Measurements from ENCODE around the gene KLHDC7B. TPM values are rescaled to one million over a fixed set of nuclear protein-coding genes. Genes with fewer than 3 reads are reported as not detected.

Gene KLHDC7B
- total and polyA plus RNA-seq, 10 of the 15 experiments (the other 5 are each of a cell fraction or from before 2014, with no cell fraction given), result 0.05 to 2.2 (median 0.93) TPM; not detected in 2

DNA sequence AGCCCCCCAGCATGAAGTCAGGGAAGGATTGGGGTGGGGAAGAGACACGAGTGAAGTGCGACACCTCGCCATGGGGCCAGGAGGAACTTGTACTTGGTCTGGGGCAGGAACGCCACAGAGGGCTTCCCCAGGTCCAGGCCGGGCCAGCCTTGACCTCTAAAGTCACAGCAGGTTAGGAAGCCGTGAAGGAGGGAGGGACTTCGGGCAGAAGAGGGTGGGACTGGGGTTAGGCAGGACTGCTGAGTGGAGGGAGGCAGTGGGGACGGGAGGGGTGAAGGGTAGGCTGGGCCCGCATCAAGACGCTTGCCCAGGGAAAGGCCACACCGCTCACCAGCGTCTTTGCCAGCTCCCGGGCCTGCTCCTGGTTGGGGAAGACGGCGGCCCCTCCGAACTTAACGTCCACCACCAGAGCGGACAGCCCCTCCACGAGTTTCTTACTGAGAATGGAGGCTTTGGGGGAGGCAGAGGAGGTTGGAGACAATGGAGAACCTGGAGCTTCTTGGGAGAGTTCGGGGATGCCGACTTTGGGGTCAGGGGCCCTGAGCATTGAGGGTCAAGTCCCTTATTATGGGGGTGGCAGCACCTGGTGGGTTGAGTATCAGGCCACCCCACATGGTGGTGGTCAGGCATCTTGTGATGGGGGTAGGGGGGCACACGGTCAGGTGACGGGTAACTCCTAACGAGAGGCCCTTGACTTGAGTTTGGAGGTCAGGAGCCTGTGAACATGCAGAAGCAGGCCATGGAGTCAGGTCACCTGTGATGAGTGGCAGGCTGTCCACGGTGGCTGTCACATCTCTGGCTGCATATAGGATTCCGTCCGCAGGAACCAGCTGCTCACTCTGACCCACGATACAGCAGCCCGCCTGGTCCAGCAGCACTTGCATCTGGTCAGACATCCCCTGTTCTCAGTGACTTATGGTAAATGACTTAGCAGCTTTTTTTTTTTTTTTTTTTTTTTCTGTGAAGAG is 18.6 kb upstream of the KLHDC7B start:
- FAIRE-seq (no peak), ATAC-seq (peak; percentile 43), DNase-seq (ENCODE audit: low read depth, low spot score) (no peak)
- intact Hi-C loops (cut with micrococcal nuclease; ENCODE audit: unreplicated experiment) (loop anchor here (1.0 to 5.0 kb wide), 3 partner anchors 35 to 93 kb away; partner anchors contain the start of genes CHKB and SYCE3), in situ Hi-C loops (cut with MboI) (loop anchor here (5.0 kb wide), 1 partner anchor 95 kb away; no protein-coding TSS in a partner anchor)
- no peaks in the 10 kb centered on the region for H4K20me1 ChIP-seq (ENCODE audit: control insufficient read depth, insufficient read depth)
- ChIA-PET SMC1A (ENCODE audit: uncharacterized antibody, unreplicated experiment) (interaction anchor here (1.0 to 5.8 kb wide), 5 partner anchors 13 to 94 kb away, joined by 4 to 58 read pairs (median 10); no protein-coding TSS in a partner anchor), CTCF (interaction anchor here (0.7 to 3.5 kb wide), 6 partner anchors 12 to 534 kb away, joined by 3 to 38 read pairs (median 5); partner anchors contain the start of genes LMF2 and NCAPH2), POLR2A (interaction anchor here (0.6 to 6.5 kb wide), 10 partner anchors 11 to 260 kb away, joined by 3 to 232 read pairs (median 6); partner anchors contain the start of genes KLHDC7B, LMF2 and NCAPH2), RAD21 (ENCODE audit: unreplicated experiment) (interaction anchor here (0.9 to 6.3 kb wide), 5 partner anchors 13 to 251 kb away, joined by 3 to 106 read pairs (median 4); partner anchors contain the start of gene SYCE3)
- H3K4me2 ChIP-seq (ENCODE audit: control insufficient read depth, insufficient read depth), result peak overlapping the region; percentile 99
- H3K27ac ChIP-seq (ENCODE audit: control insufficient read depth, insufficient read depth), result peak overlapping the region; percentile 94
- peaks cover 16% of the 10 kb centered on the region for H3K4me1 ChIP-seq (ENCODE audit: control insufficient read depth, insufficient read depth, low read length)
- 17% methylated on average over 29 of the region's 29 CpGs for WGBS (ENCODE audit: insufficient coverage, insufficient replicate concordance, low lambda C conversion rate, missing lambda C conversion rate)
- no peak overlapping the region; the same call in 1 of the 2 replicates for H2AFZ ChIP-seq (ENCODE audit: control insufficient read depth, low read depth, low read length)
- peak overlapping the region; percentile 74 for H3K4me3 ChIP-seq
- BruUV-seq (replicated peaks), result no TSS peak
- peaks cover 70% of the 10 kb centered on the region for H3K79me2 ChIP-seq (ENCODE audit: control insufficient read depth, insufficient read depth, low read length)
- peaks cover 5 to 20% of the 10 kb centered on the region in 2 experiments; a peak in 3 of 4 replicates for H3K36me3 ChIP-seq (ENCODE audit: control insufficient read depth in 2 of 2, insufficient read depth in 2 of 2, low read length in 1 of 2)
- H3K9ac ChIP-seq (ENCODE audit: control insufficient read depth, insufficient read depth, low read length), result peak overlapping the region; percentile 94
- H3K9me3 ChIP-seq (replicated peaks; ENCODE audit: control insufficient read depth, insufficient read depth, low read length), result no peaks in the 10 kb centered on the region
- no peaks in the 10 kb centered on the region for H3K27me3 ChIP-seq (replicated peaks in 1 of 2; ENCODE audit: control insufficient read depth in 2 of 2, insufficient read depth in 2 of 2, low read length in 1 of 2)
- TF ChIP-seq BHLHE40 (IDR thresholded peaks at IDR 0.05; ENCODE audit: borderline replicate concordance in 1 of 2, low read depth in 2 of 2, low read length in 1 of 2) (peak in 1 of 2 experiments; percentile 25; a peak in 1 of 4 replicates), NFYB (IDR thresholded peaks at IDR 0.05; ENCODE audit: insufficient read depth, low read depth, low read length) (0 out of 2 replicates have a peak, but pooled peaks have one; percentile 17), POLR2AphosphoS5 (IDR thresholded peaks at IDR 0.05; ENCODE audit: low read length) (peak; percentile 81), HDGF (IDR thresholded peaks at IDR 0.05) (peak; percentile 96), DPF2 (IDR thresholded peaks at IDR 0.05) (no peak), MTA2 (IDR thresholded peaks at IDR 0.05; ENCODE audit: low read depth) (peak; percentile 18; the same call in 1 of the 2 replicates), CBX5 (IDR thresholded peaks at IDR 0.05; ENCODE audit: low read depth) (no peak), BRCA1 (IDR thresholded peaks at IDR 0.05; ENCODE audit: low read depth, low read length) (no peak), NR2F1 (conservative IDR thresholded peaks at IDR 0.05) (peak; percentile 5), RBBP5 (conservative IDR thresholded peaks at IDR 0.05) (no peak), FOXM1 (IDR thresholded peaks at IDR 0.05; ENCODE audit: low read depth, low read length) (no peak), TAF1 (IDR thresholded peaks at IDR 0.05; ENCODE audit: borderline replicate concordance, low read depth, low read length) (0 out of 2 replicates have a peak, but pooled peaks have one; percentile 8), SPI1 (IDR thresholded peaks at IDR 0.05; ENCODE audit: borderline replicate concordance, insufficient read depth, low read depth, low read length) (0 out of 2 replicates have a peak, but pooled peaks have one; percentile 0), RELA (IDR thresholded peaks at IDR 0.05; ENCODE audit: borderline replicate concordance, partially characterized antibody) (no peak), RCOR1 (conservative IDR thresholded peaks at IDR 0.05; ENCODE audit: low read depth, low read length) (no peak)
- TF ChIP-seq, protein P1, sequence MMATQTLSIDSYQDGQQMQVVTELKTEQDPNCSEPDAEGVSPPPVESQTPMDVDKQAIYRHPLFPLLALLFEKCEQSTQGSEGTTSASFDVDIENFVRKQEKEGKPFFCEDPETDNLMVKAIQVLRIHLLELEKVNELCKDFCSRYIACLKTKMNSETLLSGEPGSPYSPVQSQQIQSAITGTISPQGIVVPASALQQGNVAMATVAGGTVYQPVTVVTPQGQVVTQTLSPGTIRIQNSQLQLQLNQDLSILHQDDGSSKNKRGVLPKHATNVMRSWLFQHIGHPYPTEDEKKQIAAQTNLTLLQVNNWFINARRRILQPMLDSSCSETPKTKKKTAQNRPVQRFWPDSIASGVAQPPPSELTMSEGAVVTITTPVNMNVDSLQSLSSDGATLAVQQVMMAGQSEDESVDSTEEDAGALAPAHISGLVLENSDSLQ (IDR thresholded peaks at IDR 0.05), result peak; percentile 37; the same call in 1 of the 2 replicates
- TF ChIP-seq, protein P2, sequence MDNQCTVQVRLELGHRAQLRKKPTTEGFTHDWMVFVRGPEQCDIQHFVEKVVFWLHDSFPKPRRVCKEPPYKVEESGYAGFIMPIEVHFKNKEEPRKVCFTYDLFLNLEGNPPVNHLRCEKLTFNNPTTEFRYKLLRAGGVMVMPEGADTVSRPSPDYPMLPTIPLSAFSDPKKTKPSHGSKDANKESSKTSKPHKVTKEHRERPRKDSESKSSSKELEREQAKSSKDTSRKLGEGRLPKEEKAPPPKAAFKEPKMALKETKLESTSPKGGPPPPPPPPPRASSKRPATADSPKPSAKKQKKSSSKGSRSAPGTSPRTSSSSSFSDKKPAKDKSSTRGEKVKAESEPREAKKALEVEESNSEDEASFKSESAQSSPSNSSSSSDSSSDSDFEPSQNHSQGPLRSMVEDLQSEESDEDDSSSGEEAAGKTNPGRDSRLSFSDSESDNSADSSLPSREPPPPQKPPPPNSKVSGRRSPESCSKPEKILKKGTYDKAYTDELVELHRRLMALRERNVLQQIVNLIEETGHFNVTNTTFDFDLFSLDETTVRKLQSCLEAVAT (IDR thresholded peaks at IDR 0.05), result 0 out of 2 replicates have a peak, but pooled peaks have one; percentile 62
- TF ChIP-seq, protein P3, sequence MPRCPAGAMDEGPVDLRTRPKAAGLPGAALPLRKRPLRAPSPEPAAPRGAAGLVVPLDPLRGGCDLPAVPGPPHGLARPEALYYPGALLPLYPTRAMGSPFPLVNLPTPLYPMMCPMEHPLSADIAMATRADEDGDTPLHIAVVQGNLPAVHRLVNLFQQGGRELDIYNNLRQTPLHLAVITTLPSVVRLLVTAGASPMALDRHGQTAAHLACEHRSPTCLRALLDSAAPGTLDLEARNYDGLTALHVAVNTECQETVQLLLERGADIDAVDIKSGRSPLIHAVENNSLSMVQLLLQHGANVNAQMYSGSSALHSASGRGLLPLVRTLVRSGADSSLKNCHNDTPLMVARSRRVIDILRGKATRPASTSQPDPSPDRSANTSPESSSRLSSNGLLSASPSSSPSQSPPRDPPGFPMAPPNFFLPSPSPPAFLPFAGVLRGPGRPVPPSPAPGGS (IDR thresholded peaks at IDR 0.05; ENCODE audit: borderline replicate concordance, insufficient read depth, low read depth, low read length, poor library complexity, severe bottlenecking), result peak; percentile 29

Measured in GM12878 (cell line).